SU-DHL-6 (cell line): ENCODE measurements around the gene PLCZ1.

Experiments
- H2AFZ ChIP-seq: fragments of 200-600 bp; sonication (generic); 2 replicates; pipeline ENCODE4 v1.6.1; 2014; ENCODE audit warnings: low read depth, mild to moderate bottlenecking, moderate library complexity, mixed read lengths, antibody characterized with exemption, low read length; ENCODE audit not compliant: severe bottlenecking
- H3F3A ChIP-seq: fragments of 200-600 bp; shearing (Covaris generic); 2 replicates; pipeline ENCODE4 v1.6.0; 2016; ENCODE audit warnings: antibody characterized with exemption, mild to moderate bottlenecking; ENCODE audit not compliant: insufficient read depth
- H3K27ac ChIP-seq: fragments of 200-600 bp; sonication (generic); 2 replicates; pipeline ENCODE4 v1.5.1; 2016; ENCODE audit warnings: low read depth, mild to moderate bottlenecking, low read length, moderate library complexity, mixed read lengths
- H3K27me3 ChIP-seq: fragments of 200-600 bp; sonication (generic), shearing (Covaris generic); 2 replicates; pipeline ENCODE4 v1.6.0; 2014; ENCODE audit warnings: mild to moderate bottlenecking, low read length
- H3K36me3 ChIP-seq: fragments of 200-600 bp; sonication (generic); 2 replicates; pipeline ENCODE4 v1.6.1; 2014; ENCODE audit warnings: mild to moderate bottlenecking, low read length, mixed read lengths
- H3K4me2 ChIP-seq: fragments of 300-600, 200-600 bp; shearing (Covaris generic), sonication (generic); 2 replicates; pipeline ENCODE4 v1.6.0; 2014; ENCODE audit warnings: low read length, low read depth, mild to moderate bottlenecking; ENCODE audit not compliant: poor library complexity, severe bottlenecking
- H3K4me3 ChIP-seq: fragments of 200-600 bp; sonication (generic); 2 replicates; pipeline ENCODE4 v1.5.1; 2014; ENCODE audit warnings: antibody characterized with exemption, low read length, mild to moderate bottlenecking, mixed read lengths; ENCODE audit not compliant: insufficient read depth, poor library complexity, severe bottlenecking
- H3K79me2 ChIP-seq: fragments of 200-600 bp; sonication (generic); 2 replicates; pipeline ENCODE4 v1.6.1; 2014; ENCODE audit warnings: mild to moderate bottlenecking, low read length, moderate library complexity; ENCODE audit not compliant: insufficient read depth
- H3K9ac ChIP-seq: fragments of 200-600 bp; sonication (generic); 2 replicates; pipeline ENCODE4 v1.7.0; 2014; ENCODE audit warnings: mild to moderate bottlenecking, low read length
- H3K9me2 ChIP-seq: fragments of 200-600 bp; sonication (generic); replicated peaks from 2 replicates; pipeline ENCODE4 v1.6.1; 2014; ENCODE audit warnings: low read length; ENCODE audit not compliant: insufficient read depth
- H3K9me3 ChIP-seq: fragments of 200-600 bp; sonication (generic); 2 replicates; pipeline ENCODE4 v1.6.1; 2014; ENCODE audit warnings: low read length, mixed read lengths; ENCODE audit not compliant: insufficient read depth
- H4K20me1 ChIP-seq: fragments of 200-600 bp; sonication (generic); 2 replicates; pipeline ENCODE4 v1.6.1; 2014; ENCODE audit warnings: low read depth, mild to moderate bottlenecking, antibody characterized with exemption, low read length, moderate library complexity, mixed read lengths
- EZH2phosphoT487 ChIP-seq: fragments of 200-600 bp; sonication (generic), shearing (Covaris generic); conservative IDR thresholded peaks from 2 replicates; pipeline ENCODE4 v1.6.1; 2018; ENCODE audit warnings: mild to moderate bottlenecking, antibody characterized with exemption, low read length, moderate library complexity, mixed read lengths
- TF ChIP-seq, protein P1 (sequence below): fragments of 200-600 bp; sonication (generic); IDR thresholded peaks from one replicate; pipeline ENCODE4 v1.5.1; 2017; ENCODE audit warnings: antibody characterized with exemption, mild to moderate bottlenecking, low read length, moderate library complexity; ENCODE audit not compliant: insufficient read depth, poor library complexity, severe bottlenecking

Gene PLCZ1

DNA sequence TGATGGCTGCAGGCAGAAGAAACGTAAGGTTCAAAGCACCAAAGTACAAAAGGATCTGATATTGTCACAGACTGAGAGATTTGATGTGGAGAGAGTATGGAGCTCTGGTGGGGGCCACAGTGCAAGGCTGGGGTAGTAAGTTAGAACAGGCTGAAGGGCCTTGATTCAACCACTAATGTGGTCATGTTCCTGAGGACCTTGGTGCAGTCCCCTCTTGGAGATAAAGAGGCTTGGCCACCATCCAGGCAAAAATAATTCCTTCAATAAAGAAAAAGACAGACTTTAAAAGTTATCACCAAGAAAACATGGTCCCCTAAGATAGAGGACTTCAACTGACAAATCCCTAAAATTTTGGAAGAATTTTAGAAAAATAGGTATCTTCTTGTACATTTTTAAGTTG, 17.5 kb upstream of the PLCZ1 start:
- Histone ChIP-seq H3K4me3 (no peak overlapping the region), H3K9me3 (no peaks in the 10 kb centered on the region), H3F3A (no peaks in the 10 kb centered on the region), H3K4me2 (no peak overlapping the region), H3K36me3 (no peaks in the 10 kb centered on the region), H3K27ac (no peak overlapping the region), H3K9me2 (no peaks in the 10 kb centered on the region), H4K20me1 (no peaks in the 10 kb centered on the region), H3K79me2 (no peaks in the 10 kb centered on the region), H3K27me3 (no peaks in the 10 kb centered on the region), H2AFZ (no peak overlapping the region), H3K9ac (no peak overlapping the region)
- TF ChIP-seq, protein P1, sequence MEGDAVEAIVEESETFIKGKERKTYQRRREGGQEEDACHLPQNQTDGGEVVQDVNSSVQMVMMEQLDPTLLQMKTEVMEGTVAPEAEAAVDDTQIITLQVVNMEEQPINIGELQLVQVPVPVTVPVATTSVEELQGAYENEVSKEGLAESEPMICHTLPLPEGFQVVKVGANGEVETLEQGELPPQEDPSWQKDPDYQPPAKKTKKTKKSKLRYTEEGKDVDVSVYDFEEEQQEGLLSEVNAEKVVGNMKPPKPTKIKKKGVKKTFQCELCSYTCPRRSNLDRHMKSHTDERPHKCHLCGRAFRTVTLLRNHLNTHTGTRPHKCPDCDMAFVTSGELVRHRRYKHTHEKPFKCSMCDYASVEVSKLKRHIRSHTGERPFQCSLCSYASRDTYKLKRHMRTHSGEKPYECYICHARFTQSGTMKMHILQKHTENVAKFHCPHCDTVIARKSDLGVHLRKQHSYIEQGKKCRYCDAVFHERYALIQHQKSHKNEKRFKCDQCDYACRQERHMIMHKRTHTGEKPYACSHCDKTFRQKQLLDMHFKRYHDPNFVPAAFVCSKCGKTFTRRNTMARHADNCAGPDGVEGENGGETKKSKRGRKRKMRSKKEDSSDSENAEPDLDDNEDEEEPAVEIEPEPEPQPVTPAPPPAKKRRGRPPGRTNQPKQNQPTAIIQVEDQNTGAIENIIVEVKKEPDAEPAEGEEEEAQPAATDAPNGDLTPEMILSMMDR = no peak
- TF ChIP-seq EZH2phosphoT487 = no peak

DNA sequence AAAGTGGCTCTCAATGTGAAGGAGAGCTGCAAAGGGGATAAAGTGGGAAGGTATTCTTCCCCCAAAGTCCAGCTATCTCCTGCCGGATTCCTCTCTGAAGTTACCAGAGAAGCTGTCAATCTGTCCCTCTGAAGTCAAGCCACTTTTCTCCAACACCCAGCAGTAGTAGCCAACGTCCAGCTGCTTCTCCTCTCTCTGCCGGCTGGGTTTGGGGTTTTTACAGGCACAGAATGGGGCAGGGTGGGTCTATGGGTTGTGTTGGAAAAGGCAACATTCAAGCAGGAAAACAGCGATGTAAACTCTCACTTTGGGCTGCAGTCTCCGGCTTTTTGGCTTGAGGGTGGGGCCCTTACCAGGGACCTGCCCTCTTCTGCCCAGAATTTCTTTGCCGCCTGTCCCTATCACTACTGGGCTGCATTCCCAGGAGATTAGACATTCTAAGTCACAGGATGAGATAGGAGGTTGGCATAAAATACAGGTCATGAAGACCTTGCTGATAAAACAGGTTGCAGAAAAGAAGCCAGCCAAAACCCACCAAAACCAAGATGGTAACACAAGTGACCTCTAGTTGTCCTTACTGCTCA, 16.4 kb upstream of the PLCZ1 start:
- no peak for TF ChIP-seq EZH2phosphoT487
- TF ChIP-seq, protein P1 = no peak
- Histone ChIP-seq H3F3A (no peaks in the 10 kb centered on the region), H3K9me3 (no peaks in the 10 kb centered on the region), H3K27ac (no peak overlapping the region), H3K9ac (no peak overlapping the region), H2AFZ (no peak overlapping the region), H3K79me2 (no peaks in the 10 kb centered on the region), H3K36me3 (no peaks in the 10 kb centered on the region), H3K4me2 (no peak overlapping the region), H3K9me2 (no peaks in the 10 kb centered on the region), H4K20me1 (no peaks in the 10 kb centered on the region), H3K27me3 (no peaks in the 10 kb centered on the region), H3K4me3 (no peak overlapping the region)

DNA sequence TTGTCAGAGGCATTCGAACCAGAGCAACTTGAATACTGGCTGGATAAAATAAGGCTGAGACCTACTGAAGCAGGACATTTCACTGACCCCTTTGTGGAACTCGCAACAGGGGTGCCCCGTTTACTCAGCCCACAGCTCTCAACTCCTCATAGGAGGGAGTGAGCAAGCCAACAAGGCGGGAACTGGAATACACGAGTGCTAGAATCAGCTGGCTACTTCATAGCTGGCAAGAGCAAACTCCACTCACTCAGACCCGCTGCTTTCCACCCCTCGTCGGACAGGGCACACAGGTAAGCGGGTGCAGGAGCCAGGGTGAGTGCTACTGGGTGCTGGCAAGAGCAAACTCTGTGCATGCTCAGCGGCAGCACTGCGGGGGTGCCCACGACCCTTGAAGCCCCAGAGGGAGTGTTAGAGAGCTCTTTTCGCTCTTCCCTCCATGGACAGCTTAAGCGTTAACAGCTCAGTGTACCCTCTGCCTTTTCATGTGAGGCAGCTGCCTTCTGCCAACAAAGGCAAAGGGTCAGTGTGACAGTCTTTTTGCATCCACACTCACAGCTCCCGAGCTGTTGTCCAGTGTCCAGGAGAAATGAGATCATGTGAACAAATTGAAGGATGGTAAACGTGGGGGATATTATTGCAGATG, 15.8 kb upstream of the PLCZ1 start:
- Histone ChIP-seq H3K36me3 (no peaks in the 10 kb centered on the region), H3K4me3 (no peak overlapping the region), H3K79me2 (no peaks in the 10 kb centered on the region), H3F3A (no peaks in the 10 kb centered on the region), H3K9me2 (no peaks in the 10 kb centered on the region), H3K9ac (no peak overlapping the region), H3K27ac (no peak overlapping the region), H4K20me1 (no peaks in the 10 kb centered on the region), H2AFZ (no peak overlapping the region), H3K9me3 (no peaks in the 10 kb centered on the region), H3K27me3 (no peaks in the 10 kb centered on the region), H3K4me2 (no peak overlapping the region)
- no peak for TF ChIP-seq EZH2phosphoT487
- TF ChIP-seq, protein P1 = no peak
